ENCODE measurements around the gene SFT2D1.
A peak's percentile ranks its signal among the peaks of the same experiment; 100 is the strongest.

GRCh38 chr6:166275714-166276166, 66.6 kb downstream of the SFT2D1 start:
- TF ChIP-seq, protein P1, sequence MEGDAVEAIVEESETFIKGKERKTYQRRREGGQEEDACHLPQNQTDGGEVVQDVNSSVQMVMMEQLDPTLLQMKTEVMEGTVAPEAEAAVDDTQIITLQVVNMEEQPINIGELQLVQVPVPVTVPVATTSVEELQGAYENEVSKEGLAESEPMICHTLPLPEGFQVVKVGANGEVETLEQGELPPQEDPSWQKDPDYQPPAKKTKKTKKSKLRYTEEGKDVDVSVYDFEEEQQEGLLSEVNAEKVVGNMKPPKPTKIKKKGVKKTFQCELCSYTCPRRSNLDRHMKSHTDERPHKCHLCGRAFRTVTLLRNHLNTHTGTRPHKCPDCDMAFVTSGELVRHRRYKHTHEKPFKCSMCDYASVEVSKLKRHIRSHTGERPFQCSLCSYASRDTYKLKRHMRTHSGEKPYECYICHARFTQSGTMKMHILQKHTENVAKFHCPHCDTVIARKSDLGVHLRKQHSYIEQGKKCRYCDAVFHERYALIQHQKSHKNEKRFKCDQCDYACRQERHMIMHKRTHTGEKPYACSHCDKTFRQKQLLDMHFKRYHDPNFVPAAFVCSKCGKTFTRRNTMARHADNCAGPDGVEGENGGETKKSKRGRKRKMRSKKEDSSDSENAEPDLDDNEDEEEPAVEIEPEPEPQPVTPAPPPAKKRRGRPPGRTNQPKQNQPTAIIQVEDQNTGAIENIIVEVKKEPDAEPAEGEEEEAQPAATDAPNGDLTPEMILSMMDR (IDR thresholded peaks at IDR 0.05) = peak; percentile 92 to 98 (median 98)
- no peak for TF ChIP-seq POLR2A (IDR thresholded peaks at IDR 0.05)
